ENCODE data around the gene RABGAP1L. TPM values are rescaled to one million over a fixed set of nuclear protein-coding genes. Genes with fewer than 3 reads are reported as not detected.

Gene RABGAP1L
- total RNA-seq, 1 donor from 2014 or later = 41.0 TPM

GRCh38 chr1:174999216-174999935 lies 840.1 kb downstream of the RABGAP1L start:
- Mint-ChIP-seq H3K9me3 (no peaks in the 10 kb centered on the region), H3K4me3 (no peak overlapping the region), H3K27me3 (ENCODE audit: insufficient read depth) (no peaks in the 10 kb centered on the region), H3K36me3 (ENCODE audit: low read depth) (peaks cover 19% of the 10 kb centered on the region), H3K27ac (no peak overlapping the region), H3K4me1 (ENCODE audit: low read depth) (peaks cover 29% of the 10 kb centered on the region)
- intact Hi-C loops (cut with micrococcal nuclease) = loop anchor here (1.0 to 5.0 kb wide), 10 partner anchors 24 to 1577 kb away; partner anchors contain the start of genes MRPS14, PRDX6, RC3H1 and ZBTB37
- peak; percentile 96 for DNase-seq (ENCODE audit: low spot score)

DNA sequence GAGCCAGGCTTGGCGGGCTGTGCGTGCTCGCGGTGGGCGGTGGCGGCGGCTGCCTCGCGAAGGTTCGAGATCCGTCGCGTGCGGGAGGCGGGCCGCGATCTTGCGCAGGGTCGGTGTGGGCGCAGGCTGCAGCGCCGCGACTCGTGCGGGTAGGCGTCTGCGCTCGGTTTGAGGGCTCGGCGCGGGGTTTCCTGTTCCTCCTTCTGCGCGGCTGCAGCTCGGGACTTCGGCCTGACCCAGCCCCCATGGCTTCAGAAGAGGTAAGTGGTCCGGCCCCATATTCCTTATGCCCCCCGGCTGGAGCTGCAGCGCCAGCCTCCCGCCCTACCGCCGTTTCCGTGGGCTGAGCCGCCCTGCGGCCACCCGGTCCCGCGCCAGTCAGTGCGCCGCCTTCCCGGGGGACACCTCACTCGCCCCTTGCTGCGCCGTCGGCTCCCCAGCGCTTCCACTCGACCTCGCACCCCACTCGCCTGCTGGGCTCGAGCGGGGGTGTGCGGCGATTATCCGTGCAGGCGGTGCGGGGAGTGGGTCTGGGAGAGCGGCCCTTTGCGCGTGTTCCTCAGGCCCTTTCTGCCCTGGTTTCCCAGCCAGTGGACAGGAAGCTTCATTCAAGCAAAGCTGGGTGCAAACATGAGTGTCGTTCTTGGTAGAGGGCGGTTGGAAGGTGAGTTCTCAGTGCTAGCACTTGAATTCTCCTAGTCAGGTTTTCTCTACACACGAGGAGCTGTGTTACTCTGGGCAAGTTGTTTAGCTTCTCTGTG lies 840.8 kb downstream of the RABGAP1L start, which contains the start of gene CACYBP:
Gene CACYBP (plus strand): TSS at position 12 of the 761 bp plus-strand sequence. CDS start 234 bp downstream, at position 246.
- Mint-ChIP-seq H3K36me3 (ENCODE audit: low read depth) (peaks cover 23% of the 10 kb centered on the region), H3K9me3 (no peaks in the 10 kb centered on the region), H3K4me1 (ENCODE audit: low read depth) (peaks cover 33% of the 10 kb centered on the region), H3K4me3 (no peak within 1 kb of the TSS), H3K27me3 (ENCODE audit: insufficient read depth) (no peaks in the 10 kb centered on the region), H3K27ac (peak within 1 kb of the TSS; percentile 88)
- intact Hi-C loops (cut with micrococcal nuclease) = loop anchor here (1.0 to 5.0 kb wide), 11 partner anchors 23 to 1578 kb away; partner anchors contain the start of genes MRPS14, PRDX6, RABGAP1L and RC3H1
- DNase-seq (ENCODE audit: low spot score) = peak; percentile 40

- H3K27me3 Mint-ChIP-seq (ENCODE audit: insufficient read depth) = no peaks in the 10 kb centered on the region
- H3K4me3 Mint-ChIP-seq = no peak overlapping the region
- no peak for DNase-seq (ENCODE audit: low spot score)
- intact Hi-C loops (cut with micrococcal nuclease) = loop anchor here (1.0 kb wide), 1 partner anchor 841 kb away; the partner anchor contains the start of gene RABGAP1L
- H3K27ac Mint-ChIP-seq = peak overlapping the region; percentile 88
- H3K9me3 Mint-ChIP-seq = no peaks in the 10 kb centered on the region
- peaks cover 39% of the 10 kb centered on the region for H3K4me1 Mint-ChIP-seq (ENCODE audit: low read depth)
- H3K36me3 Mint-ChIP-seq (ENCODE audit: low read depth) = peaks cover 29% of the 10 kb centered on the region
Observed at GRCh38 chr1:175000697-175001187, 841.4 kb downstream of the RABGAP1L start.

GRCh38 chr1:175002910-175003517 lies 843.7 kb downstream of the RABGAP1L start:
- peak overlapping the region; percentile 67 for H3K4me3 Mint-ChIP-seq

GRCh38 chr1:175003521-175003920 lies 844.2 kb downstream of the RABGAP1L start:
- intact Hi-C loops (cut with micrococcal nuclease) = no loop called here
- peaks cover 51% of the 10 kb centered on the region for H3K4me1 Mint-ChIP-seq (ENCODE audit: low read depth)
- H3K9me3 Mint-ChIP-seq = no peaks in the 10 kb centered on the region
- no peaks in the 10 kb centered on the region for H3K27me3 Mint-ChIP-seq (ENCODE audit: insufficient read depth)
- H3K36me3 Mint-ChIP-seq (ENCODE audit: low read depth) = peaks cover 44% of the 10 kb centered on the region
- H3K4me3 Mint-ChIP-seq = peak overlapping the region; percentile 67
- peak overlapping the region; percentile 71 for H3K27ac Mint-ChIP-seq
- no peak for DNase-seq (ENCODE audit: low spot score)

More at GRCh38 chr1:175002910-175003517, 843.7 kb downstream of the RABGAP1L start:
- DNase-seq (ENCODE audit: low spot score) = no peak
- intact Hi-C loops (cut with micrococcal nuclease) = no loop called here
- H3K27ac Mint-ChIP-seq = peak overlapping the region; percentile 71
- H3K27me3 Mint-ChIP-seq (ENCODE audit: insufficient read depth) = no peaks in the 10 kb centered on the region
- H3K9me3 Mint-ChIP-seq = no peaks in the 10 kb centered on the region
- peaks cover 48% of the 10 kb centered on the region for H3K4me1 Mint-ChIP-seq (ENCODE audit: low read depth)
- peaks cover 39% of the 10 kb centered on the region for H3K36me3 Mint-ChIP-seq (ENCODE audit: low read depth)

DNA sequence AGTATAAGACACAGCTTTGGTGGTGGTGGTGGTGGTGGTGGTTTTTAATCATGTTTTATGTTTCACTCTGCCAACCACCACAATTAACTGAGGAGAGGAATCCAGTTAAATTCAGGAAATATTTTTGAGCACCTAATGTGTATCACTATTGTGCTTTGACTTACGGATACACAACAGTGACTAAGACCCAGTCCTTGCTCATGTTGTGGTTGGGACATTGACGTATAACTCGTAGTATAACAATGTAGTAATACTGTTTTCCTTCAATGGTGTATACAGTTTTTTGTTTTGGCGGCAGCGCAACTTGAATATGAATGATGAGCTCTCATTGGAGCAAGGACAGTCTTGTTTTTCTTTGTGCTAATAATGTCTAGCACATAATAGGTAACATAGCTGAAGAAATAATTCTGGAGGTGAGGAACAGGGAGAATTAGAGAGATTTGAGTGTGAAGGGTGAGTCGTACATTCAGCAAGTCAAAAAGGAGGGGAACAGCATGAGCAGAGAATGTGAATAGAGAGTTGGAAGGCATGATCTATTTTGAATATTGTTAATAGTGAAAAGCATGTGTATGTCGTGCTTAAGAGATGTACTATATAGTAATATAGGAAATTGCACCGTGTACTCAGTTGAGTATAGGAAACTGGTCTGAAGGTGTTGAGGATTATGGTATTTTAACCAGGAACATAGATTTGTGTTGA lies 845.9 kb downstream of the RABGAP1L start:
- H3K27me3 Mint-ChIP-seq (ENCODE audit: insufficient read depth) = no peaks in the 10 kb centered on the region
- intact Hi-C loops (cut with micrococcal nuclease) = no loop called here
- H3K4me3 Mint-ChIP-seq = no peak overlapping the region
- peak overlapping the region; percentile 72 for H3K27ac Mint-ChIP-seq
- H3K4me1 Mint-ChIP-seq (ENCODE audit: low read depth) = peaks cover 57% of the 10 kb centered on the region
- H3K9me3 Mint-ChIP-seq = no peaks in the 10 kb centered on the region
- no peak for DNase-seq (ENCODE audit: low spot score)
- peaks cover 51% of the 10 kb centered on the region for H3K36me3 Mint-ChIP-seq (ENCODE audit: low read depth)

DNA sequence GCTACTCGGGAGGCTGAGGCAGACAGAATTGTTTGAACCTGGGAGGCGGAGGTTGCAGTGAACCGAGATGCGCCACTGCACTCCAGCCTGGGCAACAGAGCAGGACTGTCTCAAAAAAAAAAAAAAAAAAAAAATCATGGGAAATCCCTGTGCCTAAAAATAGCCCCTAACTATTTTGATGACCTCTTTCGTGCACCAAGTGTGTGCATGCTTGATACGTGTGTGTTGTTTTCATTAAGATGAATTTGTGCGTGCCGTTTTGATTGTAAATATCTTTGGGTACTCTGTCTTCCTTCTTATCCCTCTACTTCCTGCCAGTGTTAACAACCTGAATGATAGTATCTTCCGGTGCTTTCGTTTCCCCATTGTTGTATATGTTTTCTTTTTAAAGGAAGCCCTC lies 850.2 kb downstream of the RABGAP1L start:
- no peak overlapping the region for H3K4me3 Mint-ChIP-seq
- peaks cover 32% of the 10 kb centered on the region for H3K4me1 Mint-ChIP-seq (ENCODE audit: low read depth)
- peaks cover 65% of the 10 kb centered on the region for H3K36me3 Mint-ChIP-seq (ENCODE audit: low read depth)
- intact Hi-C loops (cut with micrococcal nuclease) = no loop called here
- H3K27ac Mint-ChIP-seq = peak overlapping the region; percentile 37
- H3K27me3 Mint-ChIP-seq (ENCODE audit: insufficient read depth) = no peaks in the 10 kb centered on the region
- DNase-seq (ENCODE audit: low spot score) = no peak
- H3K9me3 Mint-ChIP-seq = no peaks in the 10 kb centered on the region

GRCh38 chr1:175013445-175013844 lies 854.1 kb downstream of the RABGAP1L start:
- intact Hi-C loops (cut with micrococcal nuclease) = no loop called here
- H3K9me3 Mint-ChIP-seq = no peaks in the 10 kb centered on the region
- no peaks in the 10 kb centered on the region for H3K27me3 Mint-ChIP-seq (ENCODE audit: insufficient read depth)
- no peak overlapping the region for H3K4me3 Mint-ChIP-seq
- peak overlapping the region; percentile 2 for H3K27ac Mint-ChIP-seq
- H3K4me1 Mint-ChIP-seq (ENCODE audit: low read depth) = peaks cover 18% of the 10 kb centered on the region
- H3K36me3 Mint-ChIP-seq (ENCODE audit: low read depth) = peaks cover 61% of the 10 kb centered on the region
- DNase-seq (ENCODE audit: low spot score) = no peak

DNA sequence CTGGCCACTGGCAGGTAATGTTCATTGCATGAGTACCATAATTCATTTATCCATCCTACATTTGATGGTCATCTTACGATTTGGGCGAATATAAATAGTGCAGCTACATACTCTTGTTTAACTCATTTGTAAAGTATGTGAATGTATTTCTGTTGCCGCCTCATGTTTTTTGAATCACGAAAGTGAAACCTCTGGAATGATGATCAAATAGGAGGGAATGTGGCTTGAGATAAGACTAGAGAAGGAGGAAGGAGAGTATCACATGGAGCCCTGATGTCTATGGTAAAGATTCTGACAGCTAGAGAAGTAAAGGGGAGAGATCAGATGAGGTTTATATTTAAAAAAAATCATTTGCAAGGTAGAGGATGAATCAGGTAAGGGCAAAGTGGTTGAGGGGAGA lies 855.9 kb downstream of the RABGAP1L start:
- Mint-ChIP-seq H3K4me3 (no peak overlapping the region), H3K27ac (peak overlapping the region; percentile 13)
- no peak for DNase-seq (ENCODE audit: low spot score)

GRCh38 chr1:175019524-175019923 lies 860.2 kb downstream of the RABGAP1L start:
- peaks cover 1% of the 10 kb centered on the region for H3K9me3 Mint-ChIP-seq
- intact Hi-C loops (cut with micrococcal nuclease) = no loop called here
- DNase-seq (ENCODE audit: low spot score) = no peak
- H3K4me3 Mint-ChIP-seq = no peak overlapping the region
- peaks cover 35% of the 10 kb centered on the region for H3K36me3 Mint-ChIP-seq (ENCODE audit: low read depth)
- no peak overlapping the region for H3K27ac Mint-ChIP-seq
- peaks cover 26% of the 10 kb centered on the region for H3K4me1 Mint-ChIP-seq (ENCODE audit: low read depth)
- no peaks in the 10 kb centered on the region for H3K27me3 Mint-ChIP-seq (ENCODE audit: insufficient read depth)

More for the DNA sequence above, 855.9 kb downstream of the RABGAP1L start:
- Mint-ChIP-seq H3K27me3 (ENCODE audit: insufficient read depth) (no peaks in the 10 kb centered on the region), H3K9me3 (no peaks in the 10 kb centered on the region), H3K36me3 (ENCODE audit: low read depth) (peaks cover 57% of the 10 kb centered on the region), H3K4me1 (ENCODE audit: low read depth) (peaks cover 12% of the 10 kb centered on the region)
- intact Hi-C loops (cut with micrococcal nuclease) = no loop called here

- Mint-ChIP-seq H3K27ac (peak within 1 kb of the TSS; percentile 93), H3K4me1 (ENCODE audit: low read depth) (peaks cover 19% of the 10 kb centered on the region), H3K4me3 (peak within 1 kb of the TSS; percentile 95), H3K36me3 (ENCODE audit: low read depth) (peaks cover 15% of the 10 kb centered on the region), H3K27me3 (ENCODE audit: insufficient read depth) (no peaks in the 10 kb centered on the region), H3K9me3 (peaks cover 5% of the 10 kb centered on the region)
- intact Hi-C loops (cut with micrococcal nuclease) = loop anchor here (1.0 to 5.0 kb wide), 9 partner anchors 13 to 1199 kb away; partner anchors contain the start of genes CACYBP, CENPL, COP1 and DARS2
- DNase-seq (ENCODE audit: low spot score) = peak; percentile 95
Observed at GRCh38 chr1:175023043-175023921, 864.0 kb downstream of the RABGAP1L start, which contains the start of gene MRPS14. TSS of gene MRPS14 (minus strand) at chr1:175023425. CDS start at chr1:175023408, 17 bp downstream.

Data from activated T-helper 1 cell treated with anti-CD3 and anti-CD28 coated beads, Interleukin-12 subunit alpha, Interleukin-12 subunit beta, Interleukin-2, Interleukin-4 antibody, amounts not matched to agents 30 ng/mL and 10 ng/mL and 1 ng/mL, durations not matched to agents 14 hours and 24 hours and 36 hours (primary cell).